ENCODE measurements around the gene OLFM1.

OLFM1 gene

GRCh38 chr9:135077497-135078200 is 9.8 kb upstream of the OLFM1 start:
- DNase-seq, result no peak

DNA sequence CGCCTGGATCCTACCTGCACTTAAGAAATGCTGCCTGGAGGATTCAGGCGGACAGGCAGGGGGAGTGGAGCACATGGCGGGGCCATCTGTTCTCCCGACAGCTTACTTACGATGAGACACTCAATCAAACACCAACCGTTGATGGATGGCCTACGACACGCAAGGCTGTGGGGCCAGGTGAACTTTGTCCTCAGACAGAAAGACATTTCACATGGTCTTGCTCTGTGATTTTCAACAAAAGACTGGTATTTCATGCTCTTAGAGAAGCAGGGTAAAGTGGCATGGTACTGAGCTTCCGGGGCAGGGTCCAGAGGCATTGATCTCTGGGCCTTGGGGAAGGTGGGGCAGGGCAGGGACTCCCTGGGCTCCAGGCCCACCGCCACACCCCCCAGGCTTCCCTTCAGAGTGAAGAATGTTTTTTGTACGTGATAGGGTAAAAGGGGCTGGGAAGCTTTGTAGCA is 9.1 kb upstream of the OLFM1 start:
- no peak for DNase-seq

DNA sequence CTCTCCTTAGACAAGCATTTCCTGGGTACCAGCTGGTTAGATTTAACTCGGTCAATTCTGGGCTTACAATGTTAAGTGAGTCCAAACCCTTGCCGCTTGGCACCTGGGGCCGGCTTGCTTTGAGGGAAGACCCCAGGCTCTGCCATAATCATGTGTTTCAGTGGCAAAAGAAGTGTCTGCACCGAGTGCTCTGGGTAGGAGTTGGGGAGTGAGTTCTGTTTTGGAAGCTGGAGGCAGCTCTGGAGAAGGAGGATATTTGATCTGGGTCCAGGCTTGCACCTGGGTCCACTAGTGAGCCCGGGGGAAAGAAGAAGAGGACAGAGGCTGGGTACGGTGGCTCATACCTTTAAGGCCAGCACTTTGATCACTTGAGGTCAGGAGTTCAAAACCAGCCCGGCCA is 8.4 kb upstream of the OLFM1 start:
- DNase-seq, result no peak

- no peak for DNase-seq
Observed at GRCh38 chr9:135079676-135080075, 7.8 kb upstream of the OLFM1 start.

GRCh38 chr9:135080286-135081263 is 6.9 kb upstream of the OLFM1 start:
- no peak for DNase-seq

DNA sequence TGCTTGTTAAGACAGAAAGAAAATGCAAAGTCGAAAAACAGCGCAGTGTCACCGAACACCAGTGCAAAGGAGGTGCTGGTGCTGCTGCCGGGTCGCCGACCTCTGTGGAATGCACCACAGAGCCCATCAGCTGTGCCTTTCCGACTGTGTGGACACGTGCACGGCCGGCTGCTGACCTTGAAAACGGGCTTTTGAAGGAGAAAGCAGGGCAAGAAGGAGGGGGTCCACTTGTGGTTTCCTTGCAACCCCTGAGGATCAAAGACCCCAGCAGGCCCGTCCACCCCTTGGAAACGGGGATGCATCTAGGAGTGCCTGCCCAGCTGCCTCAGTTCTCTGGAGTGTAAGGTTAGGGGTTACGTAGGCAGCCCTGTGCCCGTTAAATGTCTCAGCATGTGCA is 6.2 kb upstream of the OLFM1 start:
- no peak for DNase-seq

- no peak for DNase-seq
Observed at GRCh38 chr9:135081731-135082130, 5.7 kb upstream of the OLFM1 start.

GRCh38 chr9:135082536-135082935 is 4.9 kb upstream of the OLFM1 start:
- DNase-seq, result no peak

- DNase-seq, result no peak
Observed at GRCh38 chr9:135083241-135083810, 4.1 kb upstream of the OLFM1 start.

DNA sequence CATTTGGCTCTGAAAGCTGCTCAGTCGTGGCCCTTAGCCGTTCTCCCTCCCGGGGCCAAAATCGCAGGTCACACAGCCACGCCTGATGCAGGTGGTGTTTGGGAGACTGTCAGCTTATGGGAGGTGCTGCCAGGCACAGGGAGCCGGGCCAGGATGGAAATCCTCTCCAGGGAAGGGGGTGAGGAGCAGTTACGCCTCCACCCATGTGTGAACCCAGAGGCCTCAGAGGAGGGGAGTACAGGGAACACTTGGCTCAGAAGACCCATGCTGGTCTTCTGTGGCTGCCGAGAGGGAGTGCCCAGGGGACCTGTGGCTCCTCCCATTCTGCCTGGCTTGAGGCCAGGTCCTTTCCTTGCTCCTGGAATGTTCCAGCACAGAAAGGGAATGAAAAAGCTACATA is 3.6 kb upstream of the OLFM1 start:
- DNase-seq, result no peak

- no peak for DNase-seq
Observed at GRCh38 chr9:135084262-135084661, 3.2 kb upstream of the OLFM1 start.

GRCh38 chr9:135084881-135085760 is 2.3 kb upstream of the OLFM1 start:
- DNase-seq, result no peak

GRCh38 chr9:135085830-135086546 is 1.5 kb upstream of the OLFM1 start:
- peak; percentile 34 for DNase-seq

DNA sequence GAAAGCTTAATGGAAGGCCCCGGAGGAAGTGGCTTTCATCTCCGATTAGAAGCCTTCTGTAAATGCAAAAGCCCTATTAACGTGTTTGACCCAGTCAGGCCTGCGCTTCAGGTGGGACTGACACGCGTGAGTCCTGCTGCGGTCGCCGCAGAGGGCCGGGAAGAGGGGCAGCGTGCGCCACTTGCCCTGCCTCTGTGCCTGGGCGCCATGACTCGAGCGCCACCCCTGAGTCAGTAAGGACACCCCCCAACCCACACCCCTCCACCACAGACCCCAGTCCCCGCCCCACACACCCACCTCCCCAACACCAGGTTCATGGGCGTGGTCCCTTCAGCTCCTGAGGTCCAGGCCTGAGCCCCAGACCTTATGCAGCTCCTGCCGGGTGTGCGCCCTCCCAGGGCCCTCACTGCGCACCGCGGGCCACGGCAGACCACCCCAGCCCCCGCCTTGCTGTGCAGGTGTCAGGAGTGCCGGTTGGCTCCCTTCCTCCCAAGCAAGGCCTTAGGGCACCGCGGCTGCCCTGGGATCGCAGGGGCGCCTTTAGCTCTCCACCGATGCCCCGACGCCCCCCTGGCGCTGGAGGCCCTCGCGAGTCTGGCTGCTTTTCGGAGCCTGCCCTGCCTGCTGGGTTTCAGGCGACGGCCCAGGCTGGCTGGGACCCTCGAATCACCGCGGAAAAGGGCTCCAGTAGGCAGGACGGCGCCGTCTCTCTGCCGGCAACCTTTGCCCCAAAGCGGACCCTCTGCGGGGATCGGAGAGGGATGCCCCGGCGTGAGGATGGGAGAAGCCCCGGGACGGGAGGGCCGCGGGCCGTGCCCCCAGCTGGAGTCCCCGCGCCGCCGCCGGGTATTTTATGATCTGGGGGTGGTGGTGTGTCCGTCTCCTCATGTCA is 625 bp upstream of the OLFM1 start:
- no peak for DNase-seq

DNA sequence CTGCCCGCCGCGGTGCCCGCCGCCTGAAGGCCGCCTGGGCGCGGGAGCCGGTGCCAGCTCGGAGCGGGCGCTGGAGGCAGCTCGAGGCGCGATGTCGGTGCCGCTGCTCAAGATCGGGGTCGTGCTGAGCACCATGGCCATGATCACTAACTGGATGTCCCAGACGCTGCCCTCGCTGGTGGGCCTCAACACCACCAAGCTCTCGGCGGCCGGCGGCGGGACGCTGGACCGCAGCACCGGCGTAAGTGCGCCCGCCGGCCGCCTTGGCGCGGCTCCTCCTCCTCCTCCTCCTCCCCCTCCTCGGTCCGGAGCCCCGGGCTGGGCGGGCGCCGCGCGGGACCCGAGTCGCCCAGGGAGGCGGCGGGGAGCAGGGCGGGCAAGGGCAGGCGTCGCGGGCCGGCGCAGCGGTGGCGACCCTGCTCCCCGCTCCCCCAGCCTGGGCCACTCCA is 455 bp downstream of the OLFM1 start:
- DNase-seq, result no peak

DNA sequence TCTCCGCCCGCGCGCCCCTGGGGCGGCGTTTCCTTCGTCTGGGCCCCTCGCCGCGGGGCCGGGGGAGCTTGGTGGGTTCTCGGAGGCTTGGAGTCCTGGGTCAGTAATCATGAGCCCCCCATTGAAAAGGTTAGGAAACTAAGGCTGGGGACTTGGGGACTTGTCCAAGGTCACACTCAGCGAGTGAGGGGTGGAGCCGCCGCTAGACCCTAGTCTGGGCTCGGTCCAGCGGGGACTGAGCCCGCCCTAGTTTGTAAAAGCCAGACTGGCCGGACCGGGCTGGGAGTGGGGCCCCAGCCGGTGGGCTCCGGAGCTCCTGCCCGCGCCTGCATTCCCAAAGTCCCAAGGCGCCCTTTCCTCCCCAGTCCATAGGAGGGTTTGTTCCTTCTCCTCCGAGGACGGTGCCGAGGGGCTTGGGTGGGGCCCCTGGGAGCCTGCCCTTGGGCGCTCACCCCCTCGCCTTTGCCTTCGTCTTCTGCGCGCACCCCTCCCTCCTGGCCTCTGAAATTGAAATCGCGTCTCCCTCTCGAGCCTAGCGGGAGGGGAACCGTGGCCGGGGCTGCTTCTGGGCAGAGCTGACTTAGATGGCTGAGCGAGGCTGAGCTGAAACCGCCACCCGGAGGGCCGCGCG is 995 bp downstream of the OLFM1 start:
- DNase-seq, result no peak

DNA sequence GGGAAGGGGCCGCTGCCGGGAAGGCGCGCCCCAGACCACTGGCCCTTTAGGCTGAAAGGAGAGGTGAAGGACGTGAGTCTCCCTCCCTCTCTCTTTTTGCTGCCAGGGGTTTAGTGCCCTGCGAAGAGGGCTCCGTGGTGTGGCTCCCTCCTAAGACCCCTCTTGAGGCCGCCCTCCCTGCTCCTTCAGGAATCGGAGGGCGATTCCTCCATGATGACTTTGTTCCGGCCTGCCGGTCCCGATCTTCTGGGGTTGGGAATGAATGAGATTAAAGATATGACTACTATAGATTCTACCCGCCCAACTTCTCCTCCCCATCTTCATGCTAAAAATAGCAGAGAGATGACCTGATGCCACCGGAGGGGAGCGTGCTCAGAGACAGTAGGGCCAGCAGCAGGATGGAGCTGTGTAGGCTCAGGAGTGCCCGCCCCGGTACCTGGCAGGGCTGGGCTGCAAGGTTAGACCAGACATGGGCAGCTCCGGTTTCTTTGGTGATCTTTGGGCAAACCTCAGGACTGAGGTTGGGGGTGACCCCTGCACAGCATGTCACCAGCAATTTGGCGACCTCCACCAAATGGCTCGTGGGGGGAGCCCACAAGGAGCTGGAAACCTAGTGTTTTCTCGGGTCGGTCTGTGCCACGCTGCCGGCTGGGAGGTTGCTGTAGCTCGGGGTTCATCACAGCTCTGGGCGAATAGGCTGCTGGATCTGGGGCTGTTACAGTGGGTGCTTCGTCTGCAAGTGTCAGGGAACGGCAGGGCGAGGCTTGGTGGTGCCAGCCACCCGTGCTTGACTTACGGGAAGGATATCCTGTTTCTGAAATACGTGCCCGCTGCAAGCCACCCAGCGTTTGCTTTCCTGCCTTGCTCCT is 1.7 kb downstream of the OLFM1 start:
- no peak for DNase-seq

GRCh38 chr9:135090081-135090480 is 2.6 kb downstream of the OLFM1 start:
- DNase-seq, result no peak

DNA sequence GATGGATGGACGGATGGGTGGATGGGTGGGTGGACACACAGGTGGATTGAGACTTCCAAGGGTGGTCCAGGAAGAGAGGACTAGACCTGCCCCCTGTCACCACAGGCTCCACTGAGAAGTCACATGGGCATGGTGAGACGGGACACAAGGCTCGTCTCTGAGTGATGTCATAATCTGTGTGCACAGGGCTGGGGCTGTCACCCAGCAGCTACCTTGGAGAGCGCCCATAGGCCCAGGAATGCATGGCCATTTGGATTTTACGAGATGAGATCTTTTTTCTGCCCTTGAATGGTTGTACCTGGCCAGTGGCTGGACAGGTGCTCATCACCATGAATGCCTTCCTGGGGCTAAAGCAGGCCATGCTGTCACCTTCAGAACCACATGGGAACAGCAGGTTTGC is 3.1 kb downstream of the OLFM1 start:
- DNase-seq, result no peak
